ENCODE results near the gene MIEF2.
"Not testable (repeated sequence)": the region's sequence is repeated elsewhere in the genome, so short reads cannot be mapped to it uniquely, and the experiment has no call there.

Gene MIEF2

GRCh38 chr17:18267927-18268711 lies 7.7 kb downstream of the MIEF2 start:
- no peaks in the 10 kb centered on the region for H3K9me3 ChIP-seq (ENCODE audit: control insufficient read depth, insufficient read depth, low read depth, low read length)
- H3K27me3 ChIP-seq (ENCODE audit: control insufficient read depth, insufficient read depth, low read length): no peaks in the 10 kb centered on the region
- 0 out of 2 replicates have a peak overlapping the region, but pooled peaks have one; percentile 16 for H3K27ac ChIP-seq (ENCODE audit: low read depth, low read length)
- peaks cover 33% of the 10 kb centered on the region for H3K36me3 ChIP-seq (ENCODE audit: control insufficient read depth, insufficient read depth, low read length)
- H3K4me3 ChIP-seq (ENCODE audit: low read depth, low read length): no peak overlapping the region
- H3K4me1 ChIP-seq (ENCODE audit: control insufficient read depth, insufficient read depth, low read length): peaks cover 14% of the 10 kb centered on the region
- H3K9ac ChIP-seq (ENCODE audit: low read length): no peak overlapping the region

GRCh38 chr17:18270046-18270931 lies 9.8 kb downstream of the MIEF2 start:
- Histone ChIP-seq H3K4me1 (ENCODE audit: control insufficient read depth, insufficient read depth, low read length) (peaks cover 14% of the 10 kb centered on the region), H3K36me3 (ENCODE audit: control insufficient read depth, insufficient read depth, low read length) (peaks cover 31% of the 10 kb centered on the region), H3K9me3 (ENCODE audit: control insufficient read depth, insufficient read depth, low read depth, low read length) (no peaks in the 10 kb centered on the region), H3K27me3 (ENCODE audit: control insufficient read depth, insufficient read depth, low read length) (no peaks in the 10 kb centered on the region), H3K4me3 (ENCODE audit: low read depth, low read length) (no peak overlapping the region), H3K27ac (ENCODE audit: low read depth, low read length) (no peak overlapping the region), H3K9ac (ENCODE audit: low read length) (no peak overlapping the region)

- Histone ChIP-seq H3K36me3 (ENCODE audit: control insufficient read depth, insufficient read depth, low read length) (peaks cover 87% of the 10 kb centered on the region), H3K9me3 (ENCODE audit: control insufficient read depth, insufficient read depth, low read depth, low read length) (no peaks in the 10 kb centered on the region), H3K4me1 (ENCODE audit: control insufficient read depth, insufficient read depth, low read length) (no peaks in the 10 kb centered on the region), H3K4me3 (ENCODE audit: low read depth, low read length) (no peak overlapping the region), H3K27ac (ENCODE audit: low read depth, low read length) (no peak overlapping the region), H3K27me3 (ENCODE audit: control insufficient read depth, insufficient read depth, low read length) (no peaks in the 10 kb centered on the region), H3K9ac (ENCODE audit: low read length) (no peak overlapping the region)
These were observed 16.6 kb downstream of the MIEF2 start for GRCh38 chr17:18277076-18277475.

- H3K4me1 ChIP-seq (ENCODE audit: control insufficient read depth, insufficient read depth, low read length): no peaks in the 10 kb centered on the region
- no peak overlapping the region for H3K4me3 ChIP-seq (ENCODE audit: low read depth, low read length)
- H3K27ac ChIP-seq (ENCODE audit: low read depth, low read length): no peak overlapping the region
- no peaks in the 10 kb centered on the region for H3K9me3 ChIP-seq (ENCODE audit: control insufficient read depth, insufficient read depth, low read depth, low read length)
- no peaks in the 10 kb centered on the region for H3K27me3 ChIP-seq (ENCODE audit: control insufficient read depth, insufficient read depth, low read length)
- H3K9ac ChIP-seq (ENCODE audit: low read length): no peak overlapping the region
- H3K36me3 ChIP-seq (ENCODE audit: control insufficient read depth, insufficient read depth, low read length): peaks cover 90% of the 10 kb centered on the region
These were observed 18.4 kb downstream of the MIEF2 start for GRCh38 chr17:18278867-18279266.

GRCh38 chr17:18280249-18280648 lies 19.8 kb downstream of the MIEF2 start:
- Histone ChIP-seq H3K27me3 (ENCODE audit: control insufficient read depth, insufficient read depth, low read length) (no peaks in the 10 kb centered on the region), H3K4me3 (ENCODE audit: low read depth, low read length) (no peak overlapping the region), H3K9ac (ENCODE audit: low read length) (no peak overlapping the region), H3K27ac (ENCODE audit: low read depth, low read length) (no peak overlapping the region), H3K36me3 (ENCODE audit: control insufficient read depth, insufficient read depth, low read length) (peaks cover 91% of the 10 kb centered on the region), H3K4me1 (ENCODE audit: control insufficient read depth, insufficient read depth, low read length) (no peaks in the 10 kb centered on the region), H3K9me3 (ENCODE audit: control insufficient read depth, insufficient read depth, low read depth, low read length) (no peaks in the 10 kb centered on the region)

GRCh38 chr17:18280766-18281371 lies 20.4 kb downstream of the MIEF2 start:
- peaks cover 95% of the 10 kb centered on the region for H3K36me3 ChIP-seq (ENCODE audit: control insufficient read depth, insufficient read depth, low read length)
- no peak overlapping the region for H3K4me3 ChIP-seq (ENCODE audit: low read depth, low read length)
- no peak overlapping the region for H3K27ac ChIP-seq (ENCODE audit: low read depth, low read length)
- no peak overlapping the region for H3K9ac ChIP-seq (ENCODE audit: low read length)
- no peaks in the 10 kb centered on the region for H3K27me3 ChIP-seq (ENCODE audit: control insufficient read depth, insufficient read depth, low read length)
- H3K9me3 ChIP-seq (ENCODE audit: control insufficient read depth, insufficient read depth, low read depth, low read length): no peaks in the 10 kb centered on the region
- H3K4me1 ChIP-seq (ENCODE audit: control insufficient read depth, insufficient read depth, low read length): no peaks in the 10 kb centered on the region

GRCh38 chr17:18281788-18282187 lies 21.3 kb downstream of the MIEF2 start:
- Histone ChIP-seq H3K27ac (ENCODE audit: low read depth, low read length) (no peak overlapping the region), H3K4me1 (ENCODE audit: control insufficient read depth, insufficient read depth, low read length) (no peaks in the 10 kb centered on the region), H3K9me3 (ENCODE audit: control insufficient read depth, insufficient read depth, low read depth, low read length) (no peaks in the 10 kb centered on the region), H3K27me3 (ENCODE audit: control insufficient read depth, insufficient read depth, low read length) (no peaks in the 10 kb centered on the region), H3K9ac (ENCODE audit: low read length) (no peak overlapping the region), H3K36me3 (ENCODE audit: control insufficient read depth, insufficient read depth, low read length) (peaks cover 92% of the 10 kb centered on the region), H3K4me3 (ENCODE audit: low read depth, low read length) (no peak overlapping the region)

- Histone ChIP-seq H3K4me1 (ENCODE audit: control insufficient read depth, insufficient read depth, low read length) (no peaks in the 10 kb centered on the region), H3K27ac (ENCODE audit: low read depth, low read length) (no peak overlapping the region), H3K4me3 (ENCODE audit: low read depth, low read length) (no peak overlapping the region), H3K36me3 (ENCODE audit: control insufficient read depth, insufficient read depth, low read length) (peaks cover 88% of the 10 kb centered on the region), H3K9ac (ENCODE audit: low read length) (no peak overlapping the region), H3K27me3 (ENCODE audit: control insufficient read depth, insufficient read depth, low read length) (no peaks in the 10 kb centered on the region), H3K9me3 (ENCODE audit: control insufficient read depth, insufficient read depth, low read depth, low read length) (no peaks in the 10 kb centered on the region)
These were observed 24.8 kb downstream of the MIEF2 start for GRCh38 chr17:18285296-18285695.

- Histone ChIP-seq H3K4me1 (ENCODE audit: control insufficient read depth, insufficient read depth, low read length) (no peaks in the 10 kb centered on the region), H3K36me3 (ENCODE audit: control insufficient read depth, insufficient read depth, low read length) (peaks cover 81% of the 10 kb centered on the region), H3K27me3 (ENCODE audit: control insufficient read depth, insufficient read depth, low read length) (no peaks in the 10 kb centered on the region), H3K9ac (ENCODE audit: low read length) (no peak overlapping the region), H3K9me3 (ENCODE audit: control insufficient read depth, insufficient read depth, low read depth, low read length) (no peaks in the 10 kb centered on the region), H3K27ac (ENCODE audit: low read depth, low read length) (no peak overlapping the region), H3K4me3 (ENCODE audit: low read depth, low read length) (no peak overlapping the region)
These were observed 31.5 kb downstream of the MIEF2 start for GRCh38 chr17:18291718-18292540.

- not testable (repeated sequence) for H3K4me3 ChIP-seq (ENCODE audit: low read depth, low read length); H3K9me3 ChIP-seq (ENCODE audit: control insufficient read depth, insufficient read depth, low read depth, low read length); H3K27ac ChIP-seq (ENCODE audit: low read depth, low read length); H3K9ac ChIP-seq (ENCODE audit: low read length); H3K27me3 ChIP-seq (ENCODE audit: control insufficient read depth, insufficient read depth, low read length); H3K4me1 ChIP-seq (ENCODE audit: control insufficient read depth, insufficient read depth, low read length)
- H3K36me3 ChIP-seq (ENCODE audit: control insufficient read depth, insufficient read depth, low read length): peaks cover 67% of the 10 kb centered on the region
These were observed 37.6 kb downstream of the MIEF2 start for GRCh38 chr17:18298061-18298460.
